ENCODE measurements around the gene SMARCAD1. TPM values are rescaled to one million over a fixed set of nuclear protein-coding genes. Genes with fewer than 3 reads are reported as not detected.

Gene SMARCAD1
- polyA plus RNA-seq, 1 donor (not counting 4 experiments of a cell fraction or from before 2014, with no cell fraction given), result 27.8 TPM

DNA sequence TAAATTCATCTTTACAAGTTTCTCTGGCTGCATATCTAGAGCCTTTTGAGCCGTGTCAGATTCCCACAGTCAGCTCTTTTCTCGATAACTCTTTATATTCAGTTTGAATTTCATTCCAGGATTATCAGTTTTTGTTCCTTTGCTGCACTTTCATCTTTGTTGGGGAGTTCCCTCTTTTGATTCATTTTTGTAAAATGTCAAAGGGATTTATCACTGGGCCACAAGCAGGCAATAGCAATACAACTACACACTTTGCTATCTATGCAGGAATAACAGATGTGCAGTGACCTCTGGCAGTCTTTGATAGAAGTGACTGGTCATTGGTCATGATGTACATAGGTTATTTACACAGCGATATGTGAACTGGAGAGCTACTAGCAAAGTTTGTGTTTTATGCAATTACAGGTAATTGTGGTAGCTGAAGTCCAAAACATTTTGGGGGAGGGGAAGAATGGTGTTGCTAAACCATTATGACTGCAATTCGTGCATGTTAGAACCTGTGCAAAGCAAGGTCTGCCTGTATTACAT, 91.1 kb downstream of the SMARCAD1 start:
- H2AFZ ChIP-seq (ENCODE audit: control insufficient read depth, low read length), result no peak overlapping the region
- FAIRE-seq (peak; percentile 39), DNase-seq (ENCODE audit: low read depth, low spot score) (peak; percentile 4)
- no peak overlapping the region for H3K9ac ChIP-seq (ENCODE audit: control insufficient read depth, extremely low read depth, insufficient read depth, low read length)
- peaks cover 8% of the 10 kb centered on the region for H3K4me1 ChIP-seq (ENCODE audit: control insufficient read depth, extremely low read depth, insufficient read depth, low read length)
- no peaks in the 10 kb centered on the region for H3K79me2 ChIP-seq (ENCODE audit: control insufficient read depth, insufficient read depth, low read length)
- H3K9me1 ChIP-seq (ENCODE audit: control insufficient read depth, extremely low read depth, insufficient read depth, low read length), result no peaks in the 10 kb centered on the region
- TF ChIP-seq EZH2 (IDR thresholded peaks at IDR 0.05; ENCODE audit: low read length), result no peak
- peak overlapping the region; percentile 44 for H3K4me2 ChIP-seq (ENCODE audit: control insufficient read depth, extremely low read depth, insufficient read depth, low read depth, low read length)
- dilution Hi-C loops (cut with MboI; ENCODE audit: extremely low pct_ligation_motif_present, low sequenced_read_pairs), result no loop called here
- no peak overlapping the region for H3K27ac ChIP-seq (ENCODE audit: control insufficient read depth, insufficient read depth, low read length)
- no peaks in the 10 kb centered on the region for H3K27me3 ChIP-seq (ENCODE audit: control insufficient read depth, extremely low read depth, insufficient read depth, low read length)
- no peaks in the 10 kb centered on the region for H4K20me1 ChIP-seq (ENCODE audit: control insufficient read depth, extremely low read depth, insufficient read depth, low read length)
- H3K9me3 ChIP-seq (ENCODE audit: control insufficient read depth, low read depth, low read length), result no peaks in the 10 kb centered on the region
- H3K36me3 ChIP-seq (ENCODE audit: control insufficient read depth in 2 of 2, extremely low read depth in 1 of 2, insufficient read depth in 2 of 2, low read length in 2 of 2), result no peaks in the 10 kb centered on the region
- no peak overlapping the region for H3K4me3 ChIP-seq (ENCODE audit: control insufficient read depth in 2 of 3, extremely low read depth in 1 of 3, insufficient read depth in 2 of 3, low read depth in 1 of 3, low read length in 3 of 3)

DNA sequence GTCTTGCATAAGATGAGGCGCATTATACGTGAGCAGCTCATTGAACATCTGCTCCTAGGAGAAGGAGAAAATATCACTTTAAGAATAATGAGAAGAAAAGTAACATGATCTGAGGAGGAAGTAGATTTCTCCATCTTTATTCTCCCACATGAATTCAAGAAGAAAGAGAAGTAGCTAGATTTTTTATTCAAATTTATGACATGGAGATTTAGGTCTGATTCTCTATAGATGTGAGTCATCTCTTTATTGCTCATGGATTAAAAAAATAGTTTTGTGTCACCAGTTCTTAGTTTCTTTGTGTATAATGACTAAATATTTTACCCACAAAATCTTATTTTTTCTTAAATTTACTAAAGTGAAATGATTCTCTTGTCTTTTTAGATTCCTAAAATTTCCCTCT, 94.5 kb downstream of the SMARCAD1 start:
- H3K36me3 ChIP-seq (ENCODE audit: control insufficient read depth in 2 of 2, extremely low read depth in 1 of 2, insufficient read depth in 2 of 2, low read length in 2 of 2), result no peaks in the 10 kb centered on the region
- no peaks in the 10 kb centered on the region for H3K27me3 ChIP-seq (ENCODE audit: control insufficient read depth, extremely low read depth, insufficient read depth, low read length)
- TF ChIP-seq EZH2 (IDR thresholded peaks at IDR 0.05; ENCODE audit: low read length), result no peak
- TF ChIP-seq, protein P1, sequence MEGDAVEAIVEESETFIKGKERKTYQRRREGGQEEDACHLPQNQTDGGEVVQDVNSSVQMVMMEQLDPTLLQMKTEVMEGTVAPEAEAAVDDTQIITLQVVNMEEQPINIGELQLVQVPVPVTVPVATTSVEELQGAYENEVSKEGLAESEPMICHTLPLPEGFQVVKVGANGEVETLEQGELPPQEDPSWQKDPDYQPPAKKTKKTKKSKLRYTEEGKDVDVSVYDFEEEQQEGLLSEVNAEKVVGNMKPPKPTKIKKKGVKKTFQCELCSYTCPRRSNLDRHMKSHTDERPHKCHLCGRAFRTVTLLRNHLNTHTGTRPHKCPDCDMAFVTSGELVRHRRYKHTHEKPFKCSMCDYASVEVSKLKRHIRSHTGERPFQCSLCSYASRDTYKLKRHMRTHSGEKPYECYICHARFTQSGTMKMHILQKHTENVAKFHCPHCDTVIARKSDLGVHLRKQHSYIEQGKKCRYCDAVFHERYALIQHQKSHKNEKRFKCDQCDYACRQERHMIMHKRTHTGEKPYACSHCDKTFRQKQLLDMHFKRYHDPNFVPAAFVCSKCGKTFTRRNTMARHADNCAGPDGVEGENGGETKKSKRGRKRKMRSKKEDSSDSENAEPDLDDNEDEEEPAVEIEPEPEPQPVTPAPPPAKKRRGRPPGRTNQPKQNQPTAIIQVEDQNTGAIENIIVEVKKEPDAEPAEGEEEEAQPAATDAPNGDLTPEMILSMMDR (optimal IDR thresholded peaks at IDR 0.05 in 1 of 3, IDR thresholded peaks at IDR 0.05 in 1 of 3, conservative IDR thresholded peaks at IDR 0.05 in 1 of 3; ENCODE audit: extremely low read depth in 1 of 3, insufficient read depth in 2 of 3, low read length in 3 of 3), result no peak
- no peaks in the 10 kb centered on the region for H3K79me2 ChIP-seq (ENCODE audit: control insufficient read depth, insufficient read depth, low read length)
- H3K4me1 ChIP-seq (ENCODE audit: control insufficient read depth, extremely low read depth, insufficient read depth, low read length), result peaks cover 8% of the 10 kb centered on the region
- no peak overlapping the region for H3K4me3 ChIP-seq (ENCODE audit: control insufficient read depth in 2 of 3, extremely low read depth in 1 of 3, insufficient read depth in 2 of 3, low read depth in 1 of 3, low read length in 3 of 3)
- no peaks in the 10 kb centered on the region for H3K9me1 ChIP-seq (ENCODE audit: control insufficient read depth, extremely low read depth, insufficient read depth, low read length)
- no peaks in the 10 kb centered on the region for H4K20me1 ChIP-seq (ENCODE audit: control insufficient read depth, extremely low read depth, insufficient read depth, low read length)
- no peak overlapping the region for H3K27ac ChIP-seq (ENCODE audit: control insufficient read depth, insufficient read depth, low read length)
- dilution Hi-C loops (cut with MboI; ENCODE audit: extremely low pct_ligation_motif_present, low sequenced_read_pairs), result no loop called here
- FAIRE-seq (no peak), DNase-seq (ENCODE audit: low read depth, low spot score) (no peak)
- no peak overlapping the region for H3K4me2 ChIP-seq (ENCODE audit: control insufficient read depth, extremely low read depth, insufficient read depth, low read depth, low read length)
- no peak overlapping the region for H3K9ac ChIP-seq (ENCODE audit: control insufficient read depth, extremely low read depth, insufficient read depth, low read length)
- no peaks in the 10 kb centered on the region for H3K9me3 ChIP-seq (ENCODE audit: control insufficient read depth, low read depth, low read length)
- no peak overlapping the region for H2AFZ ChIP-seq (ENCODE audit: control insufficient read depth, low read length)

Data from keratinocyte (primary cell).